HL-60 (cell line): ENCODE measurements around the gene KCMF1.
"Not testable (repeated sequence)": the region's sequence is repeated elsewhere in the genome, so short reads cannot be mapped to it uniquely, and the experiment has no call there.

Experiments used
- DNase-seq, 2 experiments: peaks; one replicate each; pipeline ENCODE4 v3.0.0-alpha.2; 2010 to 2020; ENCODE audit warnings: low read depth in 1 of 2, low spot score in 1 of 2
- H3K27ac ChIP-seq: fragments of 250-450 bp; sonication (Bioruptor Pico); replicated peaks from 2 replicates; pipeline ENCODE4 v1.5.1; 2020; ENCODE audit warnings: mild to moderate bottlenecking, moderate library complexity
- H3K27me3 ChIP-seq: fragments of 250-450 bp; sonication (Bioruptor Pico); 2 replicates; pipeline ENCODE4 v1.5.1; 2021; ENCODE audit warnings: mild to moderate bottlenecking, moderate library complexity; ENCODE audit not compliant: insufficient read depth, poor library complexity, severe bottlenecking
- H3K4me3 ChIP-seq: replicated peaks from 2 replicates; pipeline ENCODE4 v1.5.1; 2011; ENCODE audit warnings: mild to moderate bottlenecking, control low read depth, low read length; ENCODE audit not compliant: insufficient read depth
- GABPA ChIP-seq: IDR thresholded peaks from 2 replicates; pipeline ENCODE4 v1.6.1; 2012; ENCODE audit warnings: low read depth
- POLR2AphosphoS5 ChIP-seq: IDR thresholded peaks from 2 replicates; pipeline ENCODE4 v1.6.1; 2012; ENCODE audit warnings: low read depth
- SPI1 ChIP-seq: IDR thresholded peaks from 2 replicates; pipeline ENCODE4 v1.6.1; 2012; ENCODE audit warnings: low read depth, mild to moderate bottlenecking, borderline replicate concordance
- TF ChIP-seq, protein P1 (sequence below): IDR thresholded peaks from one replicate; pipeline ENCODE4 v1.5.1; 2011; ENCODE audit warnings: low read length, control low read depth, inconsistent platforms; ENCODE audit not compliant: insufficient read depth
- TF ChIP-seq, protein P2 (sequence below): IDR thresholded peaks from 2 replicates; pipeline ENCODE4 v1.6.1; 2012; ENCODE audit warnings: low read depth; ENCODE audit not compliant: insufficient replicate concordance

The KCMF1 gene

DNA sequence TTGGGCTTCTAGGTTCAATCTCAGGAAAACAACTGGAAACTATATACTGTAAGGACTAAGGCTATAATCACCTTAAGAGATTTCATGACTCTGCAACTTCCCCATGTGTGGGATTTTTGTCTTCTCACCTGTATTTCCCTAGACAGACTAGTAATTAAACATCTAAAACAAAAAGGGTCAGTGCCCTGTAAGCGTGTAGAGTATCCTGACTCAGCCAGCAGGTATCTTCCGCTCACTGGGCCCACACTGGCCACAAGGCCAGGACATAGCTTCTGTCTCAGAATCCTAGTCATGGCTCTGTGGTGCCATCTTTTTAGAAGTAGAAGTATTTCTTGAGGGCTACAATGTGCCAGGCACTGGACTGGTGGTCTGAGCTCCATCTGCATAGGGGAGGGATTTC, 28.8 kb upstream of the KCMF1 start:
- TF ChIP-seq SPI1 (no peak), GABPA (no peak), POLR2AphosphoS5 (no peak)
- TF ChIP-seq, protein P1, sequence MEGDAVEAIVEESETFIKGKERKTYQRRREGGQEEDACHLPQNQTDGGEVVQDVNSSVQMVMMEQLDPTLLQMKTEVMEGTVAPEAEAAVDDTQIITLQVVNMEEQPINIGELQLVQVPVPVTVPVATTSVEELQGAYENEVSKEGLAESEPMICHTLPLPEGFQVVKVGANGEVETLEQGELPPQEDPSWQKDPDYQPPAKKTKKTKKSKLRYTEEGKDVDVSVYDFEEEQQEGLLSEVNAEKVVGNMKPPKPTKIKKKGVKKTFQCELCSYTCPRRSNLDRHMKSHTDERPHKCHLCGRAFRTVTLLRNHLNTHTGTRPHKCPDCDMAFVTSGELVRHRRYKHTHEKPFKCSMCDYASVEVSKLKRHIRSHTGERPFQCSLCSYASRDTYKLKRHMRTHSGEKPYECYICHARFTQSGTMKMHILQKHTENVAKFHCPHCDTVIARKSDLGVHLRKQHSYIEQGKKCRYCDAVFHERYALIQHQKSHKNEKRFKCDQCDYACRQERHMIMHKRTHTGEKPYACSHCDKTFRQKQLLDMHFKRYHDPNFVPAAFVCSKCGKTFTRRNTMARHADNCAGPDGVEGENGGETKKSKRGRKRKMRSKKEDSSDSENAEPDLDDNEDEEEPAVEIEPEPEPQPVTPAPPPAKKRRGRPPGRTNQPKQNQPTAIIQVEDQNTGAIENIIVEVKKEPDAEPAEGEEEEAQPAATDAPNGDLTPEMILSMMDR = no peak
- TF ChIP-seq, protein P2, sequence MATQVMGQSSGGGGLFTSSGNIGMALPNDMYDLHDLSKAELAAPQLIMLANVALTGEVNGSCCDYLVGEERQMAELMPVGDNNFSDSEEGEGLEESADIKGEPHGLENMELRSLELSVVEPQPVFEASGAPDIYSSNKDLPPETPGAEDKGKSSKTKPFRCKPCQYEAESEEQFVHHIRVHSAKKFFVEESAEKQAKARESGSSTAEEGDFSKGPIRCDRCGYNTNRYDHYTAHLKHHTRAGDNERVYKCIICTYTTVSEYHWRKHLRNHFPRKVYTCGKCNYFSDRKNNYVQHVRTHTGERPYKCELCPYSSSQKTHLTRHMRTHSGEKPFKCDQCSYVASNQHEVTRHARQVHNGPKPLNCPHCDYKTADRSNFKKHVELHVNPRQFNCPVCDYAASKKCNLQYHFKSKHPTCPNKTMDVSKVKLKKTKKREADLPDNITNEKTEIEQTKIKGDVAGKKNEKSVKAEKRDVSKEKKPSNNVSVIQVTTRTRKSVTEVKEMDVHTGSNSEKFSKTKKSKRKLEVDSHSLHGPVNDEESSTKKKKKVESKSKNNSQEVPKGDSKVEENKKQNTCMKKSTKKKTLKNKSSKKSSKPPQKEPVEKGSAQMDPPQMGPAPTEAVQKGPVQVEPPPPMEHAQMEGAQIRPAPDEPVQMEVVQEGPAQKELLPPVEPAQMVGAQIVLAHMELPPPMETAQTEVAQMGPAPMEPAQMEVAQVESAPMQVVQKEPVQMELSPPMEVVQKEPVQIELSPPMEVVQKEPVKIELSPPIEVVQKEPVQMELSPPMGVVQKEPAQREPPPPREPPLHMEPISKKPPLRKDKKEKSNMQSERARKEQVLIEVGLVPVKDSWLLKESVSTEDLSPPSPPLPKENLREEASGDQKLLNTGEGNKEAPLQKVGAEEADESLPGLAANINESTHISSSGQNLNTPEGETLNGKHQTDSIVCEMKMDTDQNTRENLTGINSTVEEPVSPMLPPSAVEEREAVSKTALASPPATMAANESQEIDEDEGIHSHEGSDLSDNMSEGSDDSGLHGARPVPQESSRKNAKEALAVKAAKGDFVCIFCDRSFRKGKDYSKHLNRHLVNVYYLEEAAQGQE = no peak
- Histone ChIP-seq H3K27ac (no peak overlapping the region), H3K4me3 (no peak overlapping the region), H3K27me3 (no peaks in the 10 kb centered on the region)
- no peak for DNase-seq

- H3K4me3 ChIP-seq = no peak overlapping the region
- no peak for DNase-seq
- H3K27me3 ChIP-seq = no peaks in the 10 kb centered on the region
- no peak overlapping the region for H3K27ac ChIP-seq
- TF ChIP-seq GABPA = no peak
Measured at GRCh38 chr2:84942964-84943421, 28.0 kb upstream of the KCMF1 start.

DNA sequence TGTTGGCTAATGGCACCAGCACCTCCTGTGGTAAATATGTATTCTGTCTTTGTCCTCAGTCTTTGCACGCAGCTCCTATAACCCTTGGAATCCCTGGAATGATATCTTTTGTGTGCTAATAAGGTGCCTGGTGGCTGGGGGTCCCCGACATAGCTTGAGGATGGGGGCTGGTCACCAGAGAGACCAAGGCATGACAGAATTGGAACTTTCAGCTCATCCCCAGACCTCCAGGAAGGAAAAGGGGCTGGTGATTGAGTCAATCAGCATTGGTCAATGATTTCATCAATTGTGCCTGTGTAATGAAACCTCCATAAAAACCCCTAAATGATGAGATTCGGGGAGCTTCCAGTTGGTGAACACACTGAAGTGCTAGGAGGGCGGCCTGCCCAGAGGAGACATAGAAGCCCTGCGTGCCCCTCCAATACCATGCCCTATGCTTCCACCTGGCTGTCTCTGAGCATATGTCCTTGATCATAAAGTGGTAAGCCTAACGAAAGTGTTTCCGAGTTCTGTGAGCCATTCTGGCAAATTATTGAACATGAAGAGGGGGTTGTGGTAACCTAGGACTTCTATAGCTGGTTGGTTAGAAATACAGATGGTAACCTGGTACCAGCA, 26.6 kb upstream of the KCMF1 start:
- no peak overlapping the region for H3K27ac ChIP-seq
- H3K4me3 ChIP-seq = no peak overlapping the region
- TF ChIP-seq POLR2AphosphoS5 = no peak
- TF ChIP-seq, protein P2 = no peak
- no peak for TF ChIP-seq GABPA
- TF ChIP-seq, protein P1 = no peak
- no peak for DNase-seq
- no peaks in the 10 kb centered on the region for H3K27me3 ChIP-seq

DNA sequence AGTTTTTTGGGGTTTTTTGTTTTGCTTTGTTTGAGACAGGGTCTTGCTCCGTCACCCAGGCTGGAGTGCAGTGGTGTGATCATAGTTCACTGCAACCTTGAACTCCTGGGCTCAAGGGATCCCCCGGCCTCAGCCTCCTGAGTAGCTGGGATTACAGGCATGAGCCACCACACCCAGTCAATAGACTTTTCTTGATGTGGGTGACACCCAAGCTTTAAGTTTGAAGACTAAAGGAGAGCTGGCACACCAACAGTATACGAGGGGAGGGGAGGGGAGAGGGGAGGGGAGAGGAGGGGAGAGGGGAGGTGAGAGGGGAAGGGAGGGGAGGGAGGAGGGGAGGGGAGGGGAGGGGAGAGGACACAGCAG, 25.1 kb upstream of the KCMF1 start:
- H3K27me3 ChIP-seq, DNase-seq, H3K4me3 ChIP-seq: not testable (repeated sequence)
- peak overlapping the region; percentile 69 for H3K27ac ChIP-seq
